Dermis microvascular lymphatic vessel endothelial cell (primary cell): ENCODE data around the gene BNIP3. TPM values are rescaled to one million over a fixed set of nuclear protein-coding genes. Genes with fewer than 3 reads are reported as not detected.
"Not testable (repeated sequence)": the region's sequence is repeated elsewhere in the genome, so short reads cannot be mapped to it uniquely, and the experiment has no call there.

ENCODE experiments used
- DNase-seq, 2 donors: peaks; one replicate each; pipeline versions ENCODE4 v3.0.0 to v3.0.0-alpha.2; 2010; ENCODE audit warnings: low read depth in 2 of 2
- total RNA-seq: library from RNA; depleted of rRNA; stranded (reverse); fragments of >200 nt; gene quantifications from 2 replicates; pipeline ENCODE4 v1.2.1, GENCODE V29; 2014

BNIP3 gene
- total RNA-seq, 1 donor from 2014 or later = 25.3 TPM

DNA sequence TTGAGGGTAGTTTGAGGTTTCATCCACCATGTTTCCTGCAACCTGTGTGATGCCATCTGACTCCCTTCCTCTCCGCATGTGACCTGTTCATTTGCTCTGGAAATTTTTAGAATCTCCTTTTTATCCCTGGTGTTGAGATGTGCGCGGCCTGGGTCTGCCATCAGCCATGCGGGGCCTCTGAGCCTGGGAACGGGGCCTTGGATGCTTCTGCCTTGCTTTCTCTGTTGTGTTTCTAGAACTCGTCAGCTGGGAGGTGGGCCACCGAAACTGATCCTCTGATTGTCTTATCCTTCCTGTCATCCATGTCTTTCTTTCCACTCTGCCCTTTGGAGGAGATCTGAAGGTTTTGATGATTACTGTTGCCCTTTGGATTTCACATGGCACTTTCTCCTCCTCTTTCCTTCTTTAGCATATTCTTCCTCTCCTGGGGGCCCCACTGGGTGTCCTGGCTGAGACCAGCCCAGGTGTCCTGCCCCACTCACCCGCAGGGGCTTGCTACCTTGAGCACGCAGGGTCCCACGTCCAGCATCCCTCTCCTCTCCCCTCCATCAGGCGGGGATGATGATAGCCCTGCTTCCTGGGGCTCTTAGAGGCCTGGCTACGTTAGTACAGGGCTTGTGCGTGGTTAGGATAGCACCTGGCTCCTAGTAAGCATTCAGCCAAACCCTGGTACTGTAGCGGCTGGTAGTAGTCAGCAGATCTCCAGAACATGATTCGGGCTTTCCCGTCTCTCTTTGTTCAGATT is 51.0 kb downstream of the BNIP3 start:
- DNase-seq = peak in 1 of 2 donors; percentile 41

DNA sequence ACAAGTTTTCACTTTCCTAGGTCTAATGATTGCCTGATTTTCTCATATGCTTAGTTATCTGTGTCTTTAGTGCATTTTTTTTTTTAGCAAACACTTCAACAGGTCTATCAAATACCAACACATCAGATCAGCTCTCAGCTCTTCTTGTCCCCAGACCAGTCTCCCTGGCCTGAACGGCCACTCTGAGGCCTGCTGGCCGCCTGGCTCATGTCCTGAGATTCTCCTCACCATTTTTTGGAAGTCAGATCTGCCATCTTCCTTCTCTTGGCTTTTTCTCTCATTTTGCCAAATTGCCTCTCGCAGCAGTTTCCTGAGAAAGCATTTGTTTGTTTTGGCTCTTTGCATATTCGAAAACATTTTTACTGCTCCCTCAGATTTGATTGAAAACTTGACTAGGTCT is 51.6 kb downstream of the BNIP3 start:
- peak in 1 of 2 donors; percentile 24 for DNase-seq

GRCh38 chr10:131929122-131929845 is 52.4 kb downstream of the BNIP3 start:
- peak in 1 of 2 donors; percentile 28 for DNase-seq

GRCh38 chr10:131928248-131929095 is 53.3 kb downstream of the BNIP3 start:
- DNase-seq = peak; percentile 30 to 64

- no peak for DNase-seq
These were observed 54.8 kb downstream of the BNIP3 start for GRCh38 chr10:131926743-131927595.

DNA sequence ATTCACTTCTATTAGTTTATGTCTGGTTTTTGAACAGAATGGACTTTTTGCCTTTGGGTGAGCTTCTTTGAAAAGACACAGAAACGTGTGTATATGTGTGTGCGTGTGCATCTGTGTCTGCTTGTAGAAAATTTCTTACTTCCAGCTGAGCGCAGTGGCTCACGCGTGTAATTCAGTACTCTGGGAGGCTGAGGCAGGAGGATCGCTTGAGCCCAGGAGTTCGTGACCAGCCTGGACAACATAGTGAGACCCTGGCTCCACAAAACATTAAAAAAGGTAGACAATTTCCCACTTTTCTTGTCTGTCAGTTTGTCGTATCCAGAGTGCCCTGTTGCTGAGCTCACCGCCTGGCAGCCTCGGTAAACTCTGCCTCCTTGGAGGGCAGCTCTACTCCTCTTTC is 55.5 kb downstream of the BNIP3 start:
- DNase-seq = no peak

DNA sequence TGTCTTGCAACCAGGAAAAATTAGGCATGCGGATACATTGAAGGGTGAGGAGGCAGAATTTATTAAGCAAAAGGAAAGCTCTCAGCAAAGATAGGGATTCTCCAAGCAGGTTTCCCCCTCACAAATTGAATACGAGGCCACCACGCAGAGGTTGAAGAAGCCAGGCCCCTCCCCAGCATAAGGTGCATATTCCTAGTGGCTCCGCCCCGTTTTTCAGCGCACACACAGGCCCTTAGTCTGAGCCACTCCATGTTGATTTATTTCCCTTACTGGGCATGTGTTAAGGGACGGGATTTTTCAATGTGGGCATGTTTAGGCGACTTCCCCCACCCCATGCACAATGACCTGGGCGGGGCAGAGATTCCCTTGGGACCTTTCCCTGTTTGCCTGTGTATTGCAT is 56.0 kb downstream of the BNIP3 start:
- no peak for DNase-seq

GRCh38 chr10:131925011-131925649 is 56.6 kb downstream of the BNIP3 start:
- no peak for DNase-seq

- DNase-seq = no peak
These were observed 58.5 kb downstream of the BNIP3 start for GRCh38 chr10:131923038-131923756.

GRCh38 chr10:131921184-131921583 is 60.5 kb downstream of the BNIP3 start:
- DNase-seq = no peak

GRCh38 chr10:131920693-131921092 is 61.0 kb downstream of the BNIP3 start:
- DNase-seq = no peak

- no peak for DNase-seq
These were observed 61.6 kb downstream of the BNIP3 start for GRCh38 chr10:131920151-131920550.

DNA sequence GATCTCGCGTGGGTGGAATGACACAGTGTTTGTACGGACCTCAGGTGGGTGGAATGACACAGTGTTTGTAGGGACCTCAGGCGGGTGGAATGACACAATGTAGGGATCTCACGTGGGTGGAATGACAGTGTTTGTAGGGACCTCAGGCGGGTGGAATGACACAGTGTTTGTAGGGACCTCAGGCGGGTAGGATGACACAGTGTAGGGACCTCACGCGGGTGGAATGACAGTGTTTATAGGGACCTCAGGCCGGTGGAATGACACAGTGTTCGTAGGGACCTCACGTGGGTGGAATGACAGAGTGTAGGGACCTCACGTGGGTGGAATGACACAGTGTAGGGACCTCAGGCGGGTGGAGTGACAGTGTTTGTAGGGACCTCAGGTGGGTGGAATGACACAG is 62.3 kb downstream of the BNIP3 start:
- not testable (repeated sequence) for DNase-seq

Other genes with a start within 250 kb of the BNIP3 start
- 21.3 and 34.6 TPM in 2 replicates for gene PPP2R2D, start 80.9 kb downstream of the BNIP3 start, total RNA-seq
- under 0.01 and 0.13 TPM in 2 replicates for gene JAKMIP3, start 84.0 kb upstream of the BNIP3 start, total RNA-seq
- gene DPYSL4, start 205.0 kb upstream of the BNIP3 start, total RNA-seq = 5.6 and 5.8 TPM in 2 replicates